Measurements from ENCODE around the gene SLC35D2.

The SLC35D2 gene

GRCh38 chr9:96383165-96383942, at the start of gene SLC35D2:
SLC35D2 (minus strand) TSS chr9:96383711; CDS start chr9:96383634, 77 bp downstream.
- no peak within 1 kb of the TSS for H3K4me3 ChIP-seq (ENCODE audit: low read length, poor library complexity, severe bottlenecking)
- H3F3A ChIP-seq (ENCODE audit: low read depth): no peaks in the 10 kb centered on the region
- H3K9me3 ChIP-seq (ENCODE audit: insufficient read depth, low read depth, low read length): no peaks in the 10 kb centered on the region
- no peak for TF ChIP-seq EZH2phosphoT487 (IDR thresholded peaks at IDR 0.05; ENCODE audit: borderline replicate concordance)
- TF ChIP-seq CTCF (conservative IDR thresholded peaks at IDR 0.05; ENCODE audit: low read length): no peak
- H4K20me1 ChIP-seq (ENCODE audit: insufficient read depth, low read length, poor library complexity, severe bottlenecking): no peaks in the 10 kb centered on the region
- no peak within 1 kb of the TSS for H3K9ac ChIP-seq (ENCODE audit: low read depth, low read length, poor library complexity, severe bottlenecking)
- no peak within 1 kb of the TSS for H3K4me2 ChIP-seq (ENCODE audit: low read depth, low read length, poor library complexity, severe bottlenecking)
- H3K9me2 ChIP-seq (replicated peaks; ENCODE audit: low read depth, low read length): no peaks in the 10 kb centered on the region
- H2AFZ ChIP-seq (ENCODE audit: low read length): no peak within 1 kb of the TSS
- H3K36me3 ChIP-seq (ENCODE audit: insufficient read depth, low read length): peaks cover 23% of the 10 kb centered on the region
- H3K27me3 ChIP-seq (ENCODE audit: insufficient read depth, low read length, poor library complexity, severe bottlenecking): no peaks in the 10 kb centered on the region
- H3K79me2 ChIP-seq (ENCODE audit: insufficient read depth, low read length): no peaks in the 10 kb centered on the region
- no peaks in the 10 kb centered on the region for H3K4me1 ChIP-seq (ENCODE audit: insufficient read depth, low read length, poor library complexity, severe bottlenecking)

GRCh38 chr9:96430377-96430776, 46.9 kb upstream of the SLC35D2 start:
- no peaks in the 10 kb centered on the region for H3K36me3 ChIP-seq (ENCODE audit: insufficient read depth, low read length)
- no peak overlapping the region for H2AFZ ChIP-seq (ENCODE audit: low read length)
- H3K79me2 ChIP-seq (ENCODE audit: insufficient read depth, low read length): no peaks in the 10 kb centered on the region
- H3K4me3 ChIP-seq (ENCODE audit: low read length, poor library complexity, severe bottlenecking): no peak overlapping the region
- peaks cover 2% of the 10 kb centered on the region for H3K4me1 ChIP-seq (ENCODE audit: insufficient read depth, low read length, poor library complexity, severe bottlenecking)
- no peak overlapping the region for H3K4me2 ChIP-seq (ENCODE audit: low read depth, low read length, poor library complexity, severe bottlenecking)
- no peak overlapping the region for H3K9ac ChIP-seq (ENCODE audit: low read depth, low read length, poor library complexity, severe bottlenecking)
- H3F3A ChIP-seq (ENCODE audit: low read depth): no peaks in the 10 kb centered on the region
- no peak for TF ChIP-seq EZH2phosphoT487 (IDR thresholded peaks at IDR 0.05; ENCODE audit: borderline replicate concordance)
- no peak for TF ChIP-seq CTCF (conservative IDR thresholded peaks at IDR 0.05; ENCODE audit: low read length)
- no peaks in the 10 kb centered on the region for H3K9me2 ChIP-seq (replicated peaks; ENCODE audit: low read depth, low read length)
- no peaks in the 10 kb centered on the region for H3K9me3 ChIP-seq (ENCODE audit: insufficient read depth, low read depth, low read length)
- H3K27me3 ChIP-seq (ENCODE audit: insufficient read depth, low read length, poor library complexity, severe bottlenecking): no peaks in the 10 kb centered on the region
- no peaks in the 10 kb centered on the region for H4K20me1 ChIP-seq (ENCODE audit: insufficient read depth, low read length, poor library complexity, severe bottlenecking)

GRCh38 chr9:96429732-96430131, 46.2 kb upstream of the SLC35D2 start:
- no peaks in the 10 kb centered on the region for H3K9me2 ChIP-seq (replicated peaks; ENCODE audit: low read depth, low read length)
- H3K79me2 ChIP-seq (ENCODE audit: insufficient read depth, low read length): no peaks in the 10 kb centered on the region
- H3K9me3 ChIP-seq (ENCODE audit: insufficient read depth, low read depth, low read length): no peaks in the 10 kb centered on the region
- H3K4me3 ChIP-seq (ENCODE audit: low read length, poor library complexity, severe bottlenecking): no peak overlapping the region
- no peak overlapping the region for H3K4me2 ChIP-seq (ENCODE audit: low read depth, low read length, poor library complexity, severe bottlenecking)
- no peaks in the 10 kb centered on the region for H3F3A ChIP-seq (ENCODE audit: low read depth)
- peaks cover 2% of the 10 kb centered on the region for H3K4me1 ChIP-seq (ENCODE audit: insufficient read depth, low read length, poor library complexity, severe bottlenecking)
- no peaks in the 10 kb centered on the region for H3K27me3 ChIP-seq (ENCODE audit: insufficient read depth, low read length, poor library complexity, severe bottlenecking)
- no peak overlapping the region for H2AFZ ChIP-seq (ENCODE audit: low read length)
- no peaks in the 10 kb centered on the region for H3K36me3 ChIP-seq (ENCODE audit: insufficient read depth, low read length)
- H3K9ac ChIP-seq (ENCODE audit: low read depth, low read length, poor library complexity, severe bottlenecking): no peak overlapping the region
- H4K20me1 ChIP-seq (ENCODE audit: insufficient read depth, low read length, poor library complexity, severe bottlenecking): no peaks in the 10 kb centered on the region
- no peak for TF ChIP-seq EZH2phosphoT487 (IDR thresholded peaks at IDR 0.05; ENCODE audit: borderline replicate concordance)
- TF ChIP-seq CTCF (conservative IDR thresholded peaks at IDR 0.05; ENCODE audit: low read length): no peak
